Cardiac fibroblast (primary cell): Measurements from ENCODE around the gene FHOD3.

Source experiments
- DNase-seq, 2 donors: peaks; one replicate each; pipeline versions ENCODE4 v3.0.0 to v3.0.0-alpha.2; 2010; ENCODE audit warnings: low read depth in 2 of 2
- H3K4me3 ChIP-seq, 2 donors: replicated peaks in 1 of 2; 1 replicate in 1 of 2; 2 replicates in 1 of 2; pipeline ENCODE4 v1.5.1; 2011; ENCODE audit warnings: low read depth in 2 of 2, low read length in 2 of 2, mild to moderate bottlenecking in 2 of 2, moderate library complexity in 1 of 2
- CTCF ChIP-seq: IDR thresholded peaks from one replicate; pipeline ENCODE4 v1.5.1; 2011; ENCODE audit warnings: low read depth, mild to moderate bottlenecking, low read length, inconsistent platforms

Gene FHOD3

GRCh38 chr18:36700955-36701354, 403.4 kb downstream of the FHOD3 start:
- no peak for DNase-seq
- H3K4me3 ChIP-seq = no peak overlapping the region
- TF ChIP-seq CTCF = no peak

DNA sequence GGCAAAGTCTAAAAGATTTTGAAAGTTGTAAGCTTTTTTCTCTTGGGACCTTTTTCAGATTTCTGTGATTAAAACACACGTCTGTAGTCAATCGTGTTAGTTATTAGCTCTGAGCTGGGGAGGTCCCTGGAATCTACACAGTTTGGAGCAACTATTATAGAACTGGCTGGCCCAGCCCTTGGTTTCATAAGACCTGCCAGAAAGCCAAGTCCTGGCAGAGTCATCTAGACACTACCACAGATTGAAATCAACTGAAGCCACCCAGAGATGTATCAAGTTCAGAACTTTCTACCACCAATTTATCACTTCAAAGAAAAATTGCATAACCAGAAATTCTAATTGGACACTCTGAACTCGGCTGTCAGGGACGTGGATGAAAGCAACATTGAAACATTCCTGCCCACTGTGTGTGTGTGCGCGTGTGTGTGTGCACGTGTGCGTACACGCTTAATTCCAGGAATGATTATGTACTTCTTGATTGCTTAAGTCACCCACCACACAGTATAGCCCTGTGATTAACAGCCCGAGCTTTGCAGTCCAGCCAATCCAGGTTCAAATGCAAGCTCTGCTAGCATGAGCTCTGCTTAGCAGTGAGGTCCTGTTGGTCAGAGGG, 405.0 kb downstream of the FHOD3 start:
- no peak for DNase-seq
- no peak for TF ChIP-seq CTCF
- H3K4me3 ChIP-seq = no peak overlapping the region

- no peak for DNase-seq
- TF ChIP-seq CTCF = no peak
- H3K4me3 ChIP-seq = no peak overlapping the region
These were observed 406.6 kb downstream of the FHOD3 start for GRCh38 chr18:36704156-36704555.

- peak in 1 of 2 donors; percentile 19 for DNase-seq
- no peak overlapping the region for H3K4me3 ChIP-seq
- no peak for TF ChIP-seq CTCF
These were observed 408.8 kb downstream of the FHOD3 start for GRCh38 chr18:36706134-36706881.

DNA sequence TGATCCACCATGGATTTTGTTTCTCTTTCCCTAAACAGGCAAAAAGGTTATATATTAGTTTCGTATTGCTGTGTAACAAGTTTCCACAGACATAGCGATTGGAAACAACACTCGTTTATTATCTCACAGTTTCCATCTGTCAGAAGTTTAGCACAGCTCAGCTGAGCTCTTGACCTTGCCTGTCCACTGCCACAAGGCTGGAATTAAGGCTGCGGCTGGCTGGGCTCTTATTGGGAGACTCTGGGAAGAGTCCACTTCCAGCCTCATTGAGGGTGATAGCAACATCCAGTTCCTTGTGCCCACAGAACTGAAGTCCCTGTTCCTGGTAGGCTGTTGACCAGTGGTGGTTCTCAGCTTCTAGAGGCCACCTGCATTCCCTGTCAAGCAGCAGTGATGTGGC, 410.9 kb downstream of the FHOD3 start:
- TF ChIP-seq CTCF = no peak
- no peak overlapping the region for H3K4me3 ChIP-seq
- no peak for DNase-seq

DNA sequence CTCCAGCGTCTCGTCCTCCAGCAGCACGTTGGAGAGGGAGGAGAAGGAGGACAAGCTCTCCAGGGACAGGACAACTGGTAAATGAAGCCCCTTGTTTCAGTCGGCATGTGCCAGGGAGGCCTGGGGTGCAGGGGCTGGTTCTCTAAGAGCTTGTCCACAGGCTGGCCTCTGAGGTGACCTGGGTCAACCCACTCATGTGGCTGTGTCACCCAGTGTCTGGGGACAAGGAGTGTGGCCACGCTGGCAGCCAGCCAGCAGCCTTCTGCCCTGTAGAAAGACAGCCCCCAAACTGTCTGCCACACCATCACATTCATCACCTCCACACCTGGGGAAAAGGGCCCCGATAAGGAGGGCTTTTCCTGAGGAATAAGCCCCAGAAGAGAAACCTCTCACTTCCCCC, 411.8 kb downstream of the FHOD3 start:
- TF ChIP-seq CTCF = no peak
- no peak for DNase-seq
- H3K4me3 ChIP-seq = no peak overlapping the region
